ENCODE data around the gene RFX1.

DNA sequence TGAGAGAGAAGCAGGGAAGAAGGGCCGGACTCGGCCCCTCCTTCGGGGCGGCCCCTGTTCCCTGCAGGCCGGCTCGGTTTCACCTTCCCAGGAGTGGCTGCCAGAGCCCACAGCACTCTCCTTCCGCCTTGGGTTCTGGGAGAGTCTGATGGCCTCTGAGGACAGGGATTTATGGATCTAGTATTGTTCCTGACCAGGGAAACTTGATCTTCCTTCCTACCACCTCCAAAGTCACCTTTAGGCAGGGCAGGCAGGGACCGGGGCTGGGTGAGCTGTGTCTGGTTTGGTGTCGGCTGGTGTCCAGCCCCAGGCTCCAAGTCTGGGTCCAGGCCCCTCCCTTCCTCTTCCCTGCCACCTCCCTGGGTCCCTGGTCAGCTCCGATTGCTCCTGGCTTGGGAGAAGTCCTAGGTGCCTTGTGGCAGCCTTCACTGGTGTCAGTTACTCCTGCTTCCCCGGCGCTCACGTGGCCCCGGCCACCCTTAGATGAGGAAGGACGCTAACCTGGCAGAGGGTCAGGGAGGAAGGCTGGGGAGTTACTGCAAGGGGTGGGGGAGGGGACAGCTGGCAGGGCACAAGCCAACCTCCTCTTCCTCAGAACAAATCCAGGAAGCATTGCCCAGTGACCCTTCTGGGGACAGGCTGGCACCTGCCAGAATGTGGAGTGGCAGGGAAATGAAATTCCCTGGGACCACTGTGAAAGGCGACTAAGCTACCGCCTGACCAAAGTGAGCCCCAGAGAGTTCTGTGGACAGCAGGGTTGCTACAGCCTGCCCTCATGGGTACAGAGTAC is 18.8 kb downstream of the RFX1 start:
- TF ChIP-seq, protein P1, sequence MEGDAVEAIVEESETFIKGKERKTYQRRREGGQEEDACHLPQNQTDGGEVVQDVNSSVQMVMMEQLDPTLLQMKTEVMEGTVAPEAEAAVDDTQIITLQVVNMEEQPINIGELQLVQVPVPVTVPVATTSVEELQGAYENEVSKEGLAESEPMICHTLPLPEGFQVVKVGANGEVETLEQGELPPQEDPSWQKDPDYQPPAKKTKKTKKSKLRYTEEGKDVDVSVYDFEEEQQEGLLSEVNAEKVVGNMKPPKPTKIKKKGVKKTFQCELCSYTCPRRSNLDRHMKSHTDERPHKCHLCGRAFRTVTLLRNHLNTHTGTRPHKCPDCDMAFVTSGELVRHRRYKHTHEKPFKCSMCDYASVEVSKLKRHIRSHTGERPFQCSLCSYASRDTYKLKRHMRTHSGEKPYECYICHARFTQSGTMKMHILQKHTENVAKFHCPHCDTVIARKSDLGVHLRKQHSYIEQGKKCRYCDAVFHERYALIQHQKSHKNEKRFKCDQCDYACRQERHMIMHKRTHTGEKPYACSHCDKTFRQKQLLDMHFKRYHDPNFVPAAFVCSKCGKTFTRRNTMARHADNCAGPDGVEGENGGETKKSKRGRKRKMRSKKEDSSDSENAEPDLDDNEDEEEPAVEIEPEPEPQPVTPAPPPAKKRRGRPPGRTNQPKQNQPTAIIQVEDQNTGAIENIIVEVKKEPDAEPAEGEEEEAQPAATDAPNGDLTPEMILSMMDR (IDR thresholded peaks at IDR 0.05; ENCODE audit: low read depth, low read length), result no peak
- no peak for TF ChIP-seq EZH2phosphoT487 (IDR thresholded peaks at IDR 0.05; ENCODE audit: low read depth)

Data from OCI-LY3 (cell line).